GM21526 (cell line): ENCODE data around the gene GALK2.
"Not testable (repeated sequence)": the region's sequence is repeated elsewhere in the genome, so short reads cannot be mapped to it uniquely, and the experiment has no call there.

Source experiments
- ATAC-seq: cut with Tn5 transposase; IDR thresholded peaks from one replicate; pipeline ENCODE4 v1.9.1; 2021; ENCODE audit warnings: moderate library complexity; ENCODE audit not compliant: unreplicated experiment, low FRiP score

GALK2 gene

DNA sequence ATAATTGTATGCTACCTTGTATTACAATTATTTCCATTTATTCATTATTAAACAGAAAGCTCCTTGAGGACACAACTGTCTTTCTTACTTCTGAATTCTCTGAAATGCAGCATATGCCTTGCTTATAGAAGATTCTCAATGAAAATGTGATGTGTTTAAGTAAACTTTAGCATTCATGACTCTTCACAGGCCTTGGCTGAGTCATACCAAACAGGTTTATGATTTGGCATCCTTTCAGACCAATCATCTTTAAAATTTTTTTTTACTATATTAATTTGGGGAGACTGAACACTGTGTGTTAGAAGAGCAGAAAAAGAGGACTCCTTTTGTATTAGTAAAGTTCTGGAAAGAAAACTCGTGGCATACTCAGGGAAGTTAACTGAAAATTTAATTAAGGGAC, 6.4 kb upstream of the GALK2 start:
- ATAC-seq: no peak

- ATAC-seq: no peak
Measured at GRCh38 chr15:49164865-49165264, 5.2 kb upstream of the GALK2 start.

DNA sequence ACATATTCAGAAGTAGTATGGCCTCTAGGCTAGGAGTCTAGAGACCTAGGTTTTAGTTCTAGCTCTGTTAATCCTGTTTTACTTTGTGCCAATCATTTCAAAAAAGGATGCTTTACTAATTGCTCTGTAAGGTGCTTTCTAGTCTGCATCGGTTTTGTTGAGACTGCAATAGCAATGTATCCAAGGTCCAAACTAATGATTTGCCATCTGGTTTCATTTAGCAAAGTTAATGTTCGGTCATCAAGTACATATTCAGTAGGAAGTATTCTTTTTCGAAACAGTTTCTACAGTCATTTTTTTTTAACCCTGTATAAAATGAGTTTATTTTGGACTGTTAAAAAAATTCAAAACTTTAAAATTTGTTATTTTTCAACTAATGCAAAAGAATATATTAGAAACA, 2.0 kb upstream of the GALK2 start:
- ATAC-seq: no peak

DNA sequence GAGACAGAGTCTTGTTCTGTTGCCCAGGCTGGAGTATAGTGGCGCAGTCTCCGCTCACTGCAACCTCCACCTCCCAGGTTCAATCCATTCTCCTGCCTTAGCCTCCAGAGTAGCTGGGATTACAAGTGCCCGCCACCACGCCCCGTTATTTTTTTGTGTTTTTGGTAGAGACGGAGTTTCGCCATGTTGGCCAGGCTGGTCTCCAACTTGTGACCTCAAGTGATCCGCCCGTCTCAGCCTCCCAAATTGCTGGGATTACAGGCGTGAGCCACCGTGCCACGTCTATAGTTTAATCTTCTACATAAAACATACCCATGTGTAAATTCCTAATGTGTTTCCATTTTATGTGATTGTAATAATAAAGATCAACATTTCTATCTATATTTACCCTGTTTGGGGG, 1.7 kb downstream of the GALK2 start:
- no peak for ATAC-seq

GRCh38 chr15:49174902-49175301, 4.9 kb downstream of the GALK2 start:
- ATAC-seq: no peak

GRCh38 chr15:49175582-49176397, 5.7 kb downstream of the GALK2 start:
- ATAC-seq: not testable (repeated sequence)

DNA sequence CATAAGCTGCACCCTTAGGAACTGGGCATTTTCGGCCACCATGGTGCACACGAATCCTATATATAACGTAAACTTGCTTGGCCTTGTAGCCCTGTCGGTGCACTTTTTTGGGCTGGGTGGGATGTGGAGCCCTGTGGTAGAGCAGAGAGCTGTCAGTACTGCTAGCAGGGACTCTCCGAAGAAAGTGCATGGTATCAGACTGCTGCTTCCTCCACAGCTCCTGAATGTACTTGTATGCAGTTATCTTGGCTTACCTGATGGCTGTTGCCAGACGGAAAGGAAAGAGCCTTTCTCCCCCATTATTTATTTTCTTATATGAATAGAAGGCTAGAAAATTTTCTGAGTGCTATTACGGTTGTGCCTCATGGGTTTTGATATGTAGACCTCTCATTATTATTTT, 8.4 kb downstream of the GALK2 start:
- no peak for ATAC-seq

DNA sequence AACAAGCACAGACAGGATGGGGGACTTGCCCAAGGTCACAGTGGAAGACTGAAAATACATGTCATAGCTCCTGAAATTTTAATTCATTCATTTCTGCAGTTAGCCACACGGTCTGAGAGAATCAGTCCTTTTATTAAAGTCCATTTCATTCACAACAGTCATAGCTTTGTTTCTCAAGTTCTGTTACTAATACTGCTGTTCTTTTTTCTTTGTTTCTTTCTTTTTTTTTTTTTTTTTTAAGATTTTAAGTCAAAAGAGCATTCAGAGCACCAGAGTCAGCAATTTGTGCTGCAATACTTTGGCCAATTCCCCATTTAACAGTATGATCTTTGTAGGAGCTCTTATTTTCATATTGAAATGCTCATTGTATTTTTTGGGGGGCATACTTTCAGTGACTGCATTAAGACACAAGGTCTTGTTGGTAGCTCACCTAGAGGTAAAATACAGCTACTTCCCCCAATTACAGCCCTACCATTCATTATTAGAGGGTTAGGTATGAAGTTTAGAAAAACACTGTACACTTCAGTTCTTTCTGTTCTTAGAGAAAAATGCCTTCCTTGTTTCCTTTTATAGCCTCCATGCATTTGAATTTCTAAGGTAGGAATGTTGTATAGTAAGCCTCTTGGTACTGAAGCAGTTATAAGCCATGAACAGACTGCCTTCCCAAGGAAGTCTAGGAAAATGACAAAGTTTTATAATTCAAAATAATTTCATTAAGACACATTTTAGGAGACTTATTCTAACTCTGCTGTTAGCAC, 9.6 kb downstream of the GALK2 start:
- no peak for ATAC-seq

DNA sequence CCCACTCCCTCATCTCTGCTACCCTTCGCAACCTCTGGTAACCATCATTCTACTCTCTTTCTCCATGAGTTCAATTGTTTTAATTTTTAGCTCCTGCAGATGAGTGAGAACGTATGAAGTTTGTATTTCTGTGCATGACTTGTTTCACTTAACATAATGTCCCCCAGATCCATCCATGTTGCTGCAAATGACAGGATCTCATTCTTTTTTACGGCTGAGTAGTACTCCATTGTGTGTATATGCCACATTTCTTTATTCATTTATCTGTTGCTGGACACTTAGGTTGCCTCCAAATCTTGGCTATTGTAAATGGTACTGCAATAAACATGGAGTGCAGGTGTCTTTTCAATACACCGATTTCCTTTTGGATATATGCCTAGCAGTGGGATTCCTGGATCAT, 12.1 kb downstream of the GALK2 start:
- no peak for ATAC-seq

GRCh38 chr15:49183741-49184140, 13.7 kb downstream of the GALK2 start:
- not testable (repeated sequence) for ATAC-seq

- no peak for ATAC-seq
Measured at GRCh38 chr15:49185473-49185872, 15.4 kb downstream of the GALK2 start.

DNA sequence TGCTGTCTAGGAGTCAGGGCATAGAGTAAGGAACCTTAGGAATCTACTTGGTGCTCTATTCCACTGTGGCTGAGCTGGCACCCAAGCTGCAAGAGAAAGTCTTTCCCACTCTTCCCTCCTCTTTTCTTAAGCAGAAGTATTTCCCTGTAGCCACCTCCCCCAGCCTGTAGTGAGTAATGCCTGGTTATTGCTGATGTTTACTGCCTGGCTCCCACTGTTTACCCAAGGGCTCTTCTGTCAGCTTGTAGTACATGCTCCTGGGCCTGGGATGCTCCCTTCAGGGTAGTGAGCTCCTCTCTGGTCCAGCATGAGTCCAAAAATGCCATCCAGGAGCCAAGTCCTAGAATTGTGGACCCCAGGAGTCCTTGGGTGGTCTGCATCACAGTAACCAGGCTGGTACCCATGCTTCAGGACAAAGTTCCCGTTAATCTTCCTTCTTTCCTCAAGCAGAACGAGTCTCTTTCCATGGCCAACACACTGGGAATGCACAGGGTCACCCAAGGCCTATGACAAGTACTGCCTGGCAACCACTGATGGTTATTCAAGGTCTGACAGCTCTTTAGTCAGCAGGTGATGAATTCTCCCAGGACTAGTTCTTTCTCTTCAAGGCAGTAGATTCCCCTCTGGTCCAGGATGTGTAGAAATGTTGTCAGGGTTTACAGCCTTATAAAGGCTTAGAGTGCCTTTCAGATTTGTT, 17.6 kb downstream of the GALK2 start:
- no peak for ATAC-seq

DNA sequence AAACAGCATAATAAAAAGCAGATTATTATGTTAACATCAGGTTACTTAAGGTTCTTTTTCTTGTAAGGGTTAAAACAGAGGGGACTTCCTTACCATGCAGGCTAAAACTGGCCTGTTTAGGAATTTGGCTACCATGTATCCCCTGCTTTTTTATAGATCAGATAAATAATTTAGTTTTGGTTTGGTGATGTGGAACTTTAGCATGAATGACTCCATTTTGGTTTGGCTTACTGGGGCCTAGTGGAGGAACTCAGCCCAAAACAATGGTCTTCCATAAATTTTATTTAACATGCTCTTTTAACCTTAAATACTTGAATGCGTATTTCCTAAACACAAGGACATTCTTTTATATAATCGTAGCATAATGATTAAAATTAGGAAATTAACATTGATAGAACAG, 18.9 kb downstream of the GALK2 start:
- ATAC-seq: no peak

- ATAC-seq: no peak
Measured at GRCh38 chr15:49189631-49190030, 19.6 kb downstream of the GALK2 start.

DNA sequence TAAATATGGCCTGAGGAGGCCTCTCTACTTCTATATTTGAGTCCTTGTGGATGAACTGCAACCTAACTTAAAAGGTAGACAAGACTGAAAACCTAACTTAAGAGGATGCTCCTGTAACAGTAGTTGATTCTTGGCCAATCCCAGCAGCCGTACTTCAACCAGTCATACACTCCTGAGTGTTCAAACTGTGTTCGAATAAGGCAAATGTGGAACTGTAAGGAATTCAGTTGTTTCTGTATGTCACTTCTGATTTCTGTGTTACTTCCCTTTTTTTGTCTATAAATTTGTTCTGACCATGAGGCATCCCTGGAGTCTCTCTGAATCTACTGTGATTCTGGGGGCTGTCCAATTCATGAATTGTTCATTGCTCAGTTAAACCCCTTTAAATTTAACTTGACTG, 20.5 kb downstream of the GALK2 start:
- no peak for ATAC-seq

GRCh38 chr15:49191892-49192291, 21.8 kb downstream of the GALK2 start:
- no peak for ATAC-seq

- no peak for ATAC-seq
Measured at GRCh38 chr15:49196856-49197255, 26.8 kb downstream of the GALK2 start.

- no peak for ATAC-seq
Measured at GRCh38 chr15:49199666-49200065, 29.6 kb downstream of the GALK2 start.

DNA sequence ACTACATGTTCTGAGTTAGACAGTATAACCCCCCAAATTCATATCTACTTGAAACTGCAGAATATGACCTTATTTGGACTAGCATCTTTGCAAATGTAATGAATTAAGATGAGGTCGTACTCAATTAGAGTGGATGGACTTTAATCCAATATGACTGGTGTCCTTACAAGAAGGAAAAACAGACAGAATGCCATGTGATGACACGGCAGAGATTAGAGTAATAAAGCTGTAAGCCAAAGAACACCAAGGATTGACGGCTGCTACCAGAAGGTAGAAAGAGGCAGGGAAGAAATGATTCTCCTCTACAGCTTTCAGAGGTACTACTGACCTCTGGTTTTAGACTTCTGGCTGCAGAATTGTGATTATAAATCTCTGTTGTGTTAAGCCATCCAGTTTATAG, 30.3 kb downstream of the GALK2 start:
- no peak for ATAC-seq

GRCh38 chr15:49208102-49208501, 38.1 kb downstream of the GALK2 start:
- ATAC-seq: not testable (repeated sequence)

GRCh38 chr15:49212897-49213296, 42.9 kb downstream of the GALK2 start:
- no peak for ATAC-seq
